B cell (primary cell): ENCODE data around the gene CCDC3.

ENCODE experiments used
- CTCF ChIP-seq: fragments of 200-600 bp; IDR thresholded peaks from one replicate; pipeline ENCODE4 v1.8.0; 2022; ENCODE audit warnings: antibody characterized with exemption, mild to moderate bottlenecking
- EZH2 ChIP-seq: IDR thresholded peaks from 2 replicates; pipeline ENCODE4 v1.6.1; 2012; ENCODE audit warnings: borderline replicate concordance, low read depth, mild to moderate bottlenecking, moderate library complexity, low read length; ENCODE audit not compliant: insufficient read depth, poor library complexity, severe bottlenecking

DNA sequence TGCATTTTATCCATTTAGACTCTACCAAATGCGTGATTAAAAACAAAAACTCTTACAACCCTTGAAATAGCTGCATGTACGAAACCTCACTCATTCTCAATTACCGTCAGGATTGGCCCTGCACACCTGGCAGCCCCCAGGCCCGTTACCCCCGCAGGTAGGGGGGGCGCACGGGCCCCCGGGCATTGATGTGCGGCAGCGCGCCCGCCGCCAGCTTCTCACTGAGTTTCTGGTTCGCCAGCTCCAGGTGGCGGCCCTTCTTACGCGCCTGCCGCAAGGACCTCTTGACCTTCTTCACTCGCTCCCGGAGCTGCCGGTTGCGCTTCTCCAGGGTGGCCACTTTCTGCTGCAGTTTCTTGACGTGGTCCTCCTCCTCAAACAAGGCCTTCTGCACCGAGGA, 103.2 kb downstream of the CCDC3 start:
- TF ChIP-seq CTCF: no peak
- TF ChIP-seq EZH2: no peak
